Sigmoid colon (tissue), 7 donors: ENCODE data around the gene LDLRAD4. TPM values are rescaled to one million over a fixed set of nuclear protein-coding genes. Genes with fewer than 3 reads are reported as not detected.

Source experiments
- DNase-seq: peaks from one replicate; pipeline ENCODE4 v3.0.0-alpha.2; 2019
- H3K27ac ChIP-seq, 4 donors: fragments of 200-600 bp; sonication (generic); one replicate each; pipeline ENCODE4 v1.5.1; 2016 to 2019; ENCODE audit warnings: mild to moderate bottlenecking in 1 of 4
- H3K27me3 ChIP-seq, 3 donors: fragments of 200-600 bp; sonication (generic); one replicate each; pipeline ENCODE4 v1.5.1; 2019; ENCODE audit warnings: mild to moderate bottlenecking in 1 of 3
- H3K36me3 ChIP-seq, 4 donors: fragments of 200-600 bp; sonication (generic); one replicate each; pipeline ENCODE4 v1.5.1; 2016 to 2019
- H3K4me1 ChIP-seq, 4 donors: fragments of 200-600 bp; sonication (generic); one replicate each; pipeline ENCODE4 v1.5.1; 2017 to 2019
- H3K4me3 ChIP-seq, 4 donors: fragments of 200-600 bp; sonication (generic); one replicate each; pipeline ENCODE4 v1.5.1; 2017 to 2019; ENCODE audit warnings: mild to moderate bottlenecking in 2 of 4, moderate library complexity in 1 of 4
- H3K9me3 ChIP-seq, 4 donors: fragments of 200-600 bp in 3 of 4; sonication (generic) in 3 of 4; one replicate each; pipeline versions ENCODE4 v1.5.1 to v1.6.1; 2013 to 2019
- EP300 ChIP-seq, 4 donors: sonication (generic); formaldehyde crosslinking; IDR thresholded peaks; one replicate each; pipeline ENCODE4 v1.6.1; 2017; ENCODE audit warnings: antibody characterized with exemption in 4 of 4
- POLR2A ChIP-seq, 2 donors: fragments of 450-650 bp; IDR thresholded peaks; one replicate each; pipeline ENCODE4 v1.6.1; 2016; ENCODE audit warnings: antibody characterized with exemption in 2 of 2, mild to moderate bottlenecking in 2 of 2, moderate library complexity in 2 of 2
- POLR2AphosphoS5 ChIP-seq, 4 donors: sonication (generic); formaldehyde crosslinking; IDR thresholded peaks; one replicate each; pipeline ENCODE4 v1.6.1; 2017; ENCODE audit warnings: antibody characterized with exemption in 4 of 4
- whole genome bisulfite sequencing, 2 donors: extraction: QIAGEN DNeasy Blood & Tissue Kit; methylation state at CpG; one replicate each; pipeline ENCODE4 v1.1.7; 2013; 5-methylcytosine and 5-hydroxymethylcytosine counted together
- intact Hi-C: fragments of 100-400 bp; cut with DNase I; formaldehyde crosslinking; loops from one replicate; pipeline ENCODE4 v1.15.1; 2023
- polyA plus RNA-seq, 3 donors: library from polyadenylated mRNA; stranded (reverse); fragments of 200-250 nt; gene quantifications; one replicate each; pipeline ENCODE4 v1.2.3, GENCODE V29; 2013
- total RNA-seq, 4 donors: library from RNA; depleted of rRNA; stranded (reverse); fragments of >200 nt; gene quantifications; one replicate each; pipeline ENCODE4 v1.1.0, GENCODE V29; 2016
- TF ChIP-seq, protein P1 (sequence below), 4 experiments: fragments of 450-650 bp in 3 of 4; fragments of 200-600 bp in 1 of 4; IDR thresholded peaks; one replicate each; pipeline ENCODE4 v1.5.1; 2016 to 2019; ENCODE audit warnings: antibody characterized with exemption in 4 of 4, mild to moderate bottlenecking in 3 of 4, moderate library complexity in 2 of 4
- donor health status: healthy with polysubstance abuse.
- donor health status: Bipolar disorder and iron deficiency.
- donor health status: healthy.

Gene LDLRAD4
- total and polyA plus RNA-seq, 7 donors, result 1.2 to 28.2 (median 17.2) TPM

GRCh38 chr18:13306583-13306982, 88.0 kb downstream of the LDLRAD4 start:
- intact Hi-C loops, result no loop called here
- Histone ChIP-seq H3K9me3 (no peaks in the 10 kb centered on the region), H3K4me1 (peaks cover 0 to 18% (median 16%) of the 10 kb centered on the region in 4 donors), H3K36me3 (no peaks in the 10 kb centered on the region), H3K27ac (no peak overlapping the region), H3K4me3 (no peak overlapping the region), H3K27me3 (no peaks in the 10 kb centered on the region)
- TF ChIP-seq, protein P1, sequence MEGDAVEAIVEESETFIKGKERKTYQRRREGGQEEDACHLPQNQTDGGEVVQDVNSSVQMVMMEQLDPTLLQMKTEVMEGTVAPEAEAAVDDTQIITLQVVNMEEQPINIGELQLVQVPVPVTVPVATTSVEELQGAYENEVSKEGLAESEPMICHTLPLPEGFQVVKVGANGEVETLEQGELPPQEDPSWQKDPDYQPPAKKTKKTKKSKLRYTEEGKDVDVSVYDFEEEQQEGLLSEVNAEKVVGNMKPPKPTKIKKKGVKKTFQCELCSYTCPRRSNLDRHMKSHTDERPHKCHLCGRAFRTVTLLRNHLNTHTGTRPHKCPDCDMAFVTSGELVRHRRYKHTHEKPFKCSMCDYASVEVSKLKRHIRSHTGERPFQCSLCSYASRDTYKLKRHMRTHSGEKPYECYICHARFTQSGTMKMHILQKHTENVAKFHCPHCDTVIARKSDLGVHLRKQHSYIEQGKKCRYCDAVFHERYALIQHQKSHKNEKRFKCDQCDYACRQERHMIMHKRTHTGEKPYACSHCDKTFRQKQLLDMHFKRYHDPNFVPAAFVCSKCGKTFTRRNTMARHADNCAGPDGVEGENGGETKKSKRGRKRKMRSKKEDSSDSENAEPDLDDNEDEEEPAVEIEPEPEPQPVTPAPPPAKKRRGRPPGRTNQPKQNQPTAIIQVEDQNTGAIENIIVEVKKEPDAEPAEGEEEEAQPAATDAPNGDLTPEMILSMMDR (IDR thresholded peaks at IDR 0.05), result no peak
- TF ChIP-seq POLR2A (IDR thresholded peaks at IDR 0.05) (no peak), POLR2AphosphoS5 (IDR thresholded peaks at IDR 0.05) (no peak), EP300 (IDR thresholded peaks at IDR 0.05) (no peak)
- DNase-seq, result no peak
- WGBS, 2 donors, result 94 to 95% methylated on average over 4 of the region's 4 CpGs

- no peak for DNase-seq
- Histone ChIP-seq H3K36me3 (no peaks in the 10 kb centered on the region), H3K4me1 (peaks cover 0 to under 1% (median 0%) of the 10 kb centered on the region in 4 donors), H3K27me3 (no peaks in the 10 kb centered on the region), H3K27ac (no peak overlapping the region), H3K4me3 (no peak overlapping the region), H3K9me3 (no peaks in the 10 kb centered on the region)
- TF ChIP-seq, protein P1 (IDR thresholded peaks at IDR 0.05), result no peak
- TF ChIP-seq EP300 (IDR thresholded peaks at IDR 0.05) (no peak), POLR2AphosphoS5 (IDR thresholded peaks at IDR 0.05) (no peak)
- intact Hi-C loops, result no loop called here
- 71 to 81% methylated on average over 9 of the region's 9 CpGs for WGBS, 2 donors
Measured at GRCh38 chr18:13308369-13308768, 89.8 kb downstream of the LDLRAD4 start.

DNA sequence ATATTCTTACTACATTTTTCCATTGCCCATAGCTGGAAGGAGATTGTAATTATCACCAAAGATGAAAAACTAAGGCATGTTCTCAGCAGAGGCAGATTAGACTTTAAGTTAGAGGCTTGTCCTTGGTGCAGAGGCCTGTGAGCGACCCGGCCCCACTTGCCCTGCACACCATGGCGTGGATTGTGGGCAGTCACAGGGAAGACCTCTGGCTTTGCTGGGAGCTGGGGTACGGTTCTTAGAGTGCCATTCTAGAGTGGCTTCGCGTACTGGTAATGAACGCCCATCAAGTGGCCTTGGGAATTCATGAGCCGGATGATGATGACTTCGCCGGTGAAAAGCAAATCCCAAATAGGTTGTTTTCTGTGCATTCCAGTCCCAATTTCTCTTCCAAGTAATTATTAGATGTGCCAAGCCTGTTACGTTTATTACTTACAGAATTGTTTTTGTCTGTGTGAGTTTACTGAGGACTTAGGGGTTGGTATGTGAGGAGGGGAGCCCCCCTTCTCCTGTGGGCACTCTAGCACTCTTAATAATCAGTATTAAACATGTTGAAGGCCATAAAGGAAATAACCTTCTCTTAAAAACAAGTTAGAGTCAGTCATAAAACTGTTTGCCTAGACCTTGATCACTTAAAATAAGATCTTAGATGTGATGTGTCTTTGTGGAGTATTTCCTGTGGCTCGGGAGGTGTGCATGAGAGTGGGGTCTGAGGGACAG, 90.6 kb downstream of the LDLRAD4 start:
- Histone ChIP-seq H3K36me3 (no peaks in the 10 kb centered on the region), H3K4me3 (no peak overlapping the region), H3K27me3 (no peaks in the 10 kb centered on the region), H3K4me1 (no peaks in the 10 kb centered on the region), H3K9me3 (no peaks in the 10 kb centered on the region), H3K27ac (no peak overlapping the region)
- no peak for DNase-seq
- WGBS, 2 donors, result 92 to 93% methylated on average over 12 of the region's 12 CpGs
- TF ChIP-seq EP300 (IDR thresholded peaks at IDR 0.05) (no peak), POLR2A (IDR thresholded peaks at IDR 0.05) (no peak), POLR2AphosphoS5 (IDR thresholded peaks at IDR 0.05) (no peak)
- TF ChIP-seq, protein P1 (IDR thresholded peaks at IDR 0.05), result no peak
- intact Hi-C loops, result no loop called here

- Histone ChIP-seq H3K9me3 (no peaks in the 10 kb centered on the region), H3K36me3 (no peaks in the 10 kb centered on the region), H3K27ac (no peak overlapping the region), H3K4me1 (no peaks in the 10 kb centered on the region), H3K4me3 (no peak overlapping the region), H3K27me3 (no peaks in the 10 kb centered on the region)
- WGBS, 2 donors, result 86 to 95% methylated on average over 13 of the region's 13 CpGs
- intact Hi-C loops, result no loop called here
- DNase-seq, result no peak
- TF ChIP-seq POLR2A (IDR thresholded peaks at IDR 0.05), result no peak
- no peak for TF ChIP-seq POLR2AphosphoS5 (IDR thresholded peaks at IDR 0.05)
- no peak for TF ChIP-seq EP300 (IDR thresholded peaks at IDR 0.05)
- TF ChIP-seq, protein P1 (IDR thresholded peaks at IDR 0.05), result no peak
Measured at GRCh38 chr18:13309748-13310670, 91.4 kb downstream of the LDLRAD4 start.
